GM21381 (cell line): ENCODE results near the gene CACNA1S.

Experiments used
- ATAC-seq: cut with Tn5 transposase; IDR thresholded peaks from one replicate; pipeline ENCODE4 v1.9.1; 2021; ENCODE audit warnings: mild to moderate bottlenecking, moderate library complexity; ENCODE audit not compliant: unreplicated experiment

CACNA1S gene

GRCh38 chr1:201068976-201069375 is 43.2 kb downstream of the CACNA1S start:
- ATAC-seq = no peak

DNA sequence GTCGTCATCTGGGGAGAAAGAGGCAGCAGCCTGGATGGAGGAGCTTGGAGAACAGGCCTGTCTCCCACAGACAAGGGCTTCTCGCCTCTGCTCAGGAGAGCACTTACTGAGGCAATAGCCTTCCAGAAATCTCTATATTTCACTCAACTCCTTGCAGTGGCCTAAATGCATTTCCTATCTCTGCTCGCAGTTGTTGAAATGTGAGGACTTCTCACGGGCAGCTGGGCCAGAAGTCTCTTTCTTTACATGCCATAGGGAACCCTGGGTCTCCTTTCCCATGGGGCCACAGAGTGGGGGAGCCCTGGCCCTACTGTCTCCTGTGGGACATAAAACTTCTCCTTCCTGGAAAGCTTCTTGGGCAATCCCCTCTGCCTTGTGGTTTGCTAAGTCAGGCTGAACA is 45.2 kb downstream of the CACNA1S start:
- no peak for ATAC-seq

DNA sequence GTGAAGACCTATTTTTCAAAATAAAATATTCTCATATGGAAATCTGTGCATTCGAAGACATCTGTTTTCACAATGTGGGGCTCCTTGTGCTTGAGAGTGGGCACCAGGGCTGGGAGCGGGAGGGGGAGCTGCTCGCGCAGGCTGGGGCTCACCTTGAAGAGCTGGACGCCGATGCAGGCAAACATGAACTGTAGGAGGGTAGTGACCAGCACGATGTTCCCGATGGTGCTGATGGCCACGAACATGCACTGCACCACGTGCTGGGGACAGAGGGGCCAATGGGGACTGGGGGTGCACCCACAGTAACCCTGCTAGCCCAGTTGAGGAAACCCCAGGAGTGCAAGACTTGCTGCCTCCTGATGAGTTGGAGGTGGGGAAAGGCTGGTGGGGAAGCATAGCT is 46.5 kb downstream of the CACNA1S start:
- no peak for ATAC-seq

GRCh38 chr1:201064806-201065205 is 47.4 kb downstream of the CACNA1S start:
- ATAC-seq = no peak

GRCh38 chr1:201063145-201063544 is 49.1 kb downstream of the CACNA1S start:
- ATAC-seq = no peak

DNA sequence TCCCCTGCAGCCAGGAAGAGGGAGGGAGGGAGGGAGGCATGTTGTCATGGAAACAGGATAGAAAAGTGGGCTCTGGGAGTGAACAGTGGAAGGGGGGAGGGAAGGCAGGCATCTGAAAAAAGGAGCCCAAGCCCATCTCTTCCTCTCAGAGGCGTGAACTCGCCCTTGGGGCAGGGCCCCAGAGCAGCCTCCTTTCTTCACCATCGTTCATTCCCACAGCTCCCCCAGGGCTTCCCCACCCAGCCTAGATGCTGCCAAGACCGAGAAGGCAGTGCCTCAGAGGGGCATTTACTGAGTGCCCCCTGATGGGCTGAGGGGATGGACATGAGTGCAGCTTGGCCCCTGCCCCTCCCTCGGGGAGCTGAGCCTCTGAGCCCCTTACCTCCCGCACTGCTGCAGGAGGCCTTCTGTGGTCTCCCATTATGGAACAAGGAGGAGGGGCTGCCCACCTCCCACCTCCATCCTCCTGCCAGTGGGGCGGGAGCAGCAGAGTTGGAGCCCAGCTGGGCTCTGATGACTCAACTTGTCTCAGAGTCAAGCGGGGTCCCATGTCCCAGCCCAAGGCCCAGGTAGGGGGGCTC is 49.6 kb downstream of the CACNA1S start:
- ATAC-seq = no peak

DNA sequence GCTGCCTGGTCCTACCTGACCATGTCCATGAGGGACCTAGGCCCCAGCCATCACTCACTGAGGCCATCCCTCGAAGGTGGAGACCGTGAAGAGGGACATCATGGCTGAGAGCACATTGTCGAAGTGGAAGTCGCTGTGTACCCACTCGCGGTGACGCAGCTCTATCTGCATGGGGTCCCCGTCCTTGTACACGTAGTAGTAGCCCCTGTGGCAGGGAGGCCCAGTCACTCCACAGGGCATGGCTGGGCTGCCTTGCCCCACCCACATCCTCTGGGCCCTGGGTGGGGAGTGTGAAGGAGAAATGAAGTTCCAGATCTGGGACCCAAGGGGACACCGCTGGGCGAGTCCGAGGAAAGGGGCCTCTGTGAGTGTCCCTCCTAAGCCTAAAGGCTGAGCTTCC is 50.3 kb downstream of the CACNA1S start:
- no peak for ATAC-seq

- no peak for ATAC-seq
Measured at GRCh38 chr1:201061049-201061448, 51.2 kb downstream of the CACNA1S start.

- no peak for ATAC-seq
Measured at GRCh38 chr1:201060586-201060985, 51.6 kb downstream of the CACNA1S start.

DNA sequence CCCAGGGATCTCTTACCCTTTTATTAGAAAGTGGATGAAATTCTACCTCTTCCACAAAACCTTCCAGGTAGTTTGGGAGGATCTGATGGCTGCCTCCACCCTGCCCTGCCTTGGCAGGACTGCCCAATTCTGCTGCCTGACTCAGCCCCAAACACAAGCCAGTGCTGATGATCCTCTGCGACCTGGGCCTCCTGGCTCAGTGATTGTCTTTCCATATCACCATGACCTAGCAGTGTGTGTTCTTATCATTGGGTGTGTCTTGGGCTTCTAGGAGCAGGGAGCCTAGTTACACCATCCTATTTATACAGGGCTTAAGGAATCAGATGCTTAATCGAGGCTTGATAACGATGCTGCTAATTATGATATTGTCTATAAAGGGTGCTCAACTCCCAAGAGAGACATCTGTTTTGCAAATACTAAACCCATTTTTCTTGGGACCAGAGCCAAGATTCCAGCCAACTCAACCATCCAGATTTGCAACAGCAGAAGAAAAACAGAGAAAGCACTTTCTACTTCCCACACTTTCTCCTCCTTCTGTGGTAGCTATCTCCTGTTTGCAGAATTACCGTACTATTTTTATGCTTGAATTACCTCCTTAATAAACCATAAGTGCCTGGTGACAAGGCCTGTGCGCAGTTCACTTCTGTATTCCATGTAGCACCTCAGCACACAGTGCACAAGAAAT is 52.2 kb downstream of the CACNA1S start:
- ATAC-seq = no peak

DNA sequence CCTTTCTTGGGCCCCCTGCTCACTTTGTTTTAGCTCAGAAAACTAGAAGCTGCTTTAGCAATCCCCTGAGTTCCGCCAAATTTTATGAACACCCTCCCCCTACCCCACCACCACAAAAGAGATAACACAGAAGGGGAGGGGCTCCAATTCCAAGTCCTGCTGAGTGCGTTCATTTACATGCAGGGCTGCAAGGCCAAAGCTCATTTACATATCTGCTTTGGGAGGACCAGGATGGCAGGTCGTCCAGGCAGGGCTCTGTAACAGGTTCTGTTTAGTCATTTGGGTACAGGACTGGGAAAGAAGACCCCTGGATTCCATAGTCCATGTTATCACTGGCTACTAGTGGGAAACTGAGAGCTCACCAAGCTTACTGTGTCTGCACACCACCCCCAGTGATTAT is 52.8 kb downstream of the CACNA1S start:
- ATAC-seq = no peak

GRCh38 chr1:201054091-201054543 is 58.1 kb downstream of the CACNA1S start:
- ATAC-seq = no peak

DNA sequence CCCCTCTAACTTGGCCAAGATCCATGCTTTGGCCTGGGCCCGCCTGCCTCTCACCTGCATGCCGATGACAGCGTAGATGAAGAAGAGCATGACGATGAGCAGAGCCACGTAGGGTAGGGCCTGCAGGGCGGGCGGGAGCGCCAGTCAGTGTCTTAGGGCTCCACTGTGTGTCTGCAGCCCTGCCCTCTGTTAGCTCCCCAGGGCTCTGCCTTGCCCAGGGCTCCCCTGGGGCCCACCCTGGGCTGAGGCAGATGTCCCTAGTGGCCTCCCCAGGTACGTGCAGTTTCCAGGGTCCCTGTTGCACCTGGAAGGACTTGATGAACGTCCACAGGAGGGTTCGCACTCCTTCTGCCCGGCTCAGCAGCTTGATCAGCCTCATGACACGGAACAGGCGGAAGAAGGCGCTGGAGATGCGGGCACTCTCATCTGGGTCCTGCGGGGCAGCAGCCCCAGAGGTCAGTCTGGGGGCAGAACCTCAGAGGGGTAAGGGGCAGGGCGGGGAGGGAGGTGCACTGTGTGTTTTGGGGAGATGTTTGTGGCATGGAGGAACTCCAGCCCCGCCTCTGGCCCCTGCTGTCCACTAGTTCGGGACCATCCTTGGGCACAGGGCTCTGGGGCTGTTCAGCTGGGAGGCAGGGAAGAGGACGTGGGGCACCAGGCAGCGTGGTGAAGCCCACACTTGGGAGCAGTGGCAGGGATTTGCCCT is 58.9 kb downstream of the CACNA1S start:
- ATAC-seq = no peak

DNA sequence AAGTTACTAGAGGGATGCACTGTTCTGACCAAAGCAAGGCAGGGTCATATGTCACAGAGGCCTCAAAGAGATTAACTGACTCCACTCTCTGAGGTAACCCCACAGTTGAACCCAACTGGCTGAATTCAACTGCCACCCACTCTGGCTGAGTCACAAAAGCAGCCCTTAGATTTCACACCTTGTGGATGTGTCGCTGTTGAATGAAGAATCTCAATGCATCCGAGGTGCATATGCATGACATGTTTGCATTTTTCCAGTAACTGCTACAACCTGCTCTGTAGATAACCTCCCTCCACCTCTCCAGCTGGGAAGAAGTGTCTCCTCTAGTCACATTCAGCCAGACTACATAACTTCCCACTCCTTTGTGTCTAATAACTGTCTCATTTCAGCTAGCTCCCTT is 60.8 kb downstream of the CACNA1S start:
- ATAC-seq = no peak

GRCh38 chr1:201050515-201051277 is 61.5 kb downstream of the CACNA1S start:
- ATAC-seq = no peak

DNA sequence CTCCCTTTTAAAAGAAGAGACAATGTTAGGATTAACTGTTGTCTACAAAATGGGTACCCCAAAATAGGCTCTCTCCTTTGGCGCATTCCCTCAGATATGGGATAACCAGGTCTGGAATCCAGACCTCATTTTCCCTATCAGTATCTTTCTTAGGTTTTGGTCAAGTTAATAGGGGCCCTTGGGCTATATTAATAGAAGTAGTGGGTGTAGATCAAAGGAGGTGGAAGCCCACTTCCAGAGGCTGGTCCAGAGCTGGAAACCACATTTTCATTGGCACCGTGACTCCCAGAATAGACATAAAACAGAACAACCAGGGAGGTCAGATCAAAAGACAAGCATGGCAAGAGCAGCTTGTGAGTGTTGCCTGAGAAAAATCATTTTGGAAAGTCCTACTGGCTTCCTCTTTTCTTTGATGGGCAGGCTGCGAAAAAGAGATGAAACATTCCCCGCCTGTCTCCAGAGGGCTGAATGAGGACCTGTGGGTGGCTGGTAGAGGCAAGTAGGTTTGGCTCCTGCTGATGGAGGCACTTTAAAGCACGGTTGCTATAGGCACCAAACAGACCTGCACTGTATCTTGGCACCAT is 62.9 kb downstream of the CACNA1S start:
- no peak for ATAC-seq

DNA sequence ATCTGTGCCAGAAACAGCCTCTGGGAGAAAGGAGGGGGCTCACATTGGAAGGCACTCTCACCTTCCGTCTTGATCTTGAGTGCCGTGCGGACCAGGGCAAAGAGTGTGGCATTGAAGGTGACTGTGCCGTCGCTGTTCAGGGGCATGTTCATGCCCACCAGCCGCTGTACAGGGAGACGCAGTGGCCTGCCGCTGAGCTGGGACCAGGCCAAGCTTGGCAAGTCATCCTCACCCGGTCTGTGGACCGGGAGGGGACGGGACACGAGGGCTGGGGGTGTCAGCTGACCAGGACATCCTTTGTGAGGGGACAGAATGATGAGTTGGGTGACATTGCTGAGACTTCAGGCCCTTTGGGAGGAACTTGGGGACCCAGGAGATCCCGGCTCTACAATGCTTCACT is 63.7 kb downstream of the CACNA1S start:
- ATAC-seq = no peak

GRCh38 chr1:201044119-201044518 is 68.1 kb downstream of the CACNA1S start:
- no peak for ATAC-seq

DNA sequence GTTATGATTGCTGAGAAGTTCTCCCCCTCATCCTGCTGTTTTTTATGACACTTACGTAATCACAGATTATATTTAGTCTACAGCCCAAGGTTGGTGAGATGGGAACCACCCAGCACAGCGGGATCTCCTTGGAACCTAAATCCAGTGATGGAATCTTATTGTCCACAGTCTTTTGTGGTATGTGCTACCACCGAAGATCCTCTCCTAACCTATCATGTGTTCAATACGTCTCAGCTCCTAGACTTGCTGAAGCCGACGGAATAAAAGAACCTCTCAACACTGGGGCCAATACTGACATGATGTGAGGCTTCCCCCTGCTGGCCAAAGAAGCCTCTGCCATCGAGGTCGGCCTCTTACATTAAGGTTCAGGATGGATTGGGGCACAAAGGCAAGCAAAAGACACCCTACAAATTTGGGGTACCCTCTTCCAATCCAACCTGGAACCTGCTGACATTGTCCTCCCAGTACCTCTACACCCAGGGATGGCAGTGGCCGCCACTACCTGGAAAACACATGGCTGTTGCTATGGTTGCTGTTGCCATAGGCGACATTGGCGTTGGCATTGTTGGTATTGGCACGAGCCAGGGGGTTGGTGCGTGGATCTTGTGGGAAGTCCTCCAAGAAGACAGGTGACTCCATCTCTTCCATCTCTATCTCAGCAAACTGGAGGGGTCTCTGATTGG is 69.3 kb downstream of the CACNA1S start:
- peak; percentile 65 for ATAC-seq

- no peak for ATAC-seq
Measured at GRCh38 chr1:201041011-201041410, 71.2 kb downstream of the CACNA1S start.

- no peak for ATAC-seq
Measured at GRCh38 chr1:201039876-201040275, 72.3 kb downstream of the CACNA1S start.
